GM23338 (cell line): ENCODE results near the gene C22orf42. TPM values are rescaled to one million over a fixed set of nuclear protein-coding genes. Genes with fewer than 3 reads are reported as not detected.

Source experiments
- CREB1 ChIP-seq: fragments of 250-450 bp; sonication (Bioruptor Pico); IDR thresholded peaks from 2 replicates; pipeline ENCODE4 v1.5.0; 2020; ENCODE audit warnings: low read depth, mild to moderate bottlenecking, moderate library complexity
- EZH2phosphoT487 ChIP-seq: fragments of 200-600 bp; sonication (generic); IDR thresholded peaks from one replicate; pipeline ENCODE4 v1.8.1; 2018; ENCODE audit warnings: antibody characterized with exemption; ENCODE audit not compliant: unreplicated experiment
- REST ChIP-seq: IDR thresholded peaks from one replicate; pipeline ENCODE4 v1.6.1; 2018; ENCODE audit warnings: antibody characterized with exemption; ENCODE audit not compliant: unreplicated experiment
- ZNF331 ChIP-seq: fragments of 250-450 bp; sonication (Bioruptor Pico); IDR thresholded peaks from 2 replicates; pipeline ENCODE4 v1.5.0; 2020; ENCODE audit warnings: low read depth, mild to moderate bottlenecking, moderate library complexity
- polyA plus RNA-seq: library from polyadenylated mRNA; unstranded; fragments of >200 nt; fragmentation: Nextera tagmentation; extraction: Ambion mirVana; gene quantifications from 2 replicates; pipeline ENCODE4 v1.2.1, GENCODE V29; 2016
- small RNA-seq: library from RNA; depleted of rRNA; stranded (forward); fragments of <200 nt; gene quantifications from one replicate; pipeline ENCODE3, GENCODE V24; 2014; ENCODE audit warnings: low replicate concordance
- total RNA-seq: library from RNA; depleted of rRNA; stranded (reverse); fragments of >200 nt; shearing (Covaris generic); gene quantifications from 2 replicates; pipeline ENCODE4 v1.2.3, GENCODE V29; 2014; rRNA removed

Gene C22orf42
- total and polyA plus RNA-seq, 2 experiments from 2014 or later = 0.76 to 1.2 TPM

GRCh38 chr22:32100711-32101110 is 58.4 kb downstream of the C22orf42 start (continued):
- TF ChIP-seq REST (no peak), CREB1 (no peak), ZNF331 (CRISPR knock-in tag) (no peak), EZH2phosphoT487 (no peak)

Small RNA genes lying within 50 kb of the gene (small RNA-seq; reads per million reads assigned to genes)
- gene AP1B1P2 (not detected), gene RF02171 (not detected)

Other genes with a start within 250 kb of the C22orf42 start
- 263 and 277 TPM in 2 replicates for gene YWHAH, start 214.8 kb downstream of the C22orf42 start, total RNA-seq
- 254 and 283 TPM in 2 replicates for gene YWHAH, start 214.8 kb downstream of the C22orf42 start, polyA plus RNA-seq
- gene SLC5A1, start 116.0 kb downstream of the C22orf42 start, total RNA-seq = 0.03 TPM in 1 of 2 replicates, not detected in the other
- gene SLC5A1, start 116.0 kb downstream of the C22orf42 start, polyA plus RNA-seq = not detected in 2 replicates
- gene RFPL2, start 45.8 kb upstream of the C22orf42 start, total RNA-seq = 1.3 TPM in 1 of 2 replicates, not detected in the other
- 0.40 and 0.45 TPM in 2 replicates for gene RFPL2, start 45.8 kb upstream of the C22orf42 start, polyA plus RNA-seq
- not detected in 2 replicates for gene SLC5A4, start 96.0 kb upstream of the C22orf42 start, total RNA-seq
- gene SLC5A4, start 96.0 kb upstream of the C22orf42 start, polyA plus RNA-seq = 0.10 and 0.16 TPM in 2 replicates
- gene RFPL3, start 198.6 kb upstream of the C22orf42 start, total RNA-seq = not detected in 2 replicates
- not detected in 2 replicates for gene RFPL3, start 198.6 kb upstream of the C22orf42 start, polyA plus RNA-seq